GM19468 (cell line): Measurements from ENCODE around the gene LZTFL1.

Experiments used
- ATAC-seq: cut with Tn5 transposase; IDR thresholded peaks from one replicate; pipeline ENCODE4 v1.9.1; 2021; ENCODE audit warnings: mild to moderate bottlenecking, moderate library complexity, moderate number of reproducible peaks; ENCODE audit not compliant: unreplicated experiment; ENCODE audit errors: extremely low read depth

LZTFL1 gene

GRCh38 chr3:45773714-45774449 is 68.0 kb downstream of the LZTFL1 start:
- no peak for ATAC-seq
